Measurements from ENCODE around the gene SLC7A6.
A peak's percentile ranks its signal among the peaks of the same experiment; 100 is the strongest.

SLC7A6 gene

DNA sequence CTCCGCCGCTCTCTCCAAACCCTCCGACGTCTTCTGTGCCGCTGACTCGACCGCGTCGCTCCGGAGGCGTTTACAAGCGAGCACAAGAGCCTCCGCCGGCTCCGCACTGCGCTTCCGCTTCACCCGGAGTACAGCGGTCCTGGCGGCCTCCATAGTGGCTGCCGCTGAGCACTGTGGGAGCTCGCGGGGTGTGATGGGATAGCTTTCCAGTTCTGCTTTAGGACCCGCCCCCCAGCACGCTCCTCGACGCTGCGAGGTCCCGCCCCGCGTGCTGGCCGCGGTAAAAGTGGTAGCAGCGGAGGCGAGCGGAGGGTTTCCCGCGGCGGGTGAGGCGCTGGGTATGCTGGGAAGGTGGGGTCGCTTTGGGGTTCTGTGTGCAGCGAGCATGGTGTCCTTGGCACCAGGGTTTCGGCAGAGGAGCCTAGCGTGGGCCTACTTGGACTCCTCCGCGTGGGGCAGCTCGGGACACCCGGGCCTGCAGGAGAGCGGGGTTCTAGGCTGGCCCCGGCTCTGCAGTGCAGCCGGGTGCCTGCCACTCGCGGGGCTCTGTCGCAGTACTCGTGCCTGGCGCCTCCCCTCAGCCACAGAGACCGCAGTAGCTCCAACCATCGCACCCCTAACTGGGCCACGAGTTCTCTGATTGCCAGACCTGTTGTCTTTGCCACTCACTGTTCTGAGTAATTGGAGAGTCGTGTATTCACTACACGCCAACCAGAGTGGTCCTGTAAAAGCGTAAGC lies 46.6 kb downstream of the SLC7A6 start, which contains the start of the genes PRMT7 and SLC7A6OS:
Gene PRMT7 (plus strand): TSS at position 246 of the 738 bp plus-strand sequence. CDS start 4,961 bp downstream, outside the sequence.
Gene SLC7A6OS (minus strand): TSS at position 173 of the 738 bp plus-strand sequence. CDS start 20 bp downstream, at position 153.
- peak; percentile 88 to 92 for DNase-seq

DNA sequence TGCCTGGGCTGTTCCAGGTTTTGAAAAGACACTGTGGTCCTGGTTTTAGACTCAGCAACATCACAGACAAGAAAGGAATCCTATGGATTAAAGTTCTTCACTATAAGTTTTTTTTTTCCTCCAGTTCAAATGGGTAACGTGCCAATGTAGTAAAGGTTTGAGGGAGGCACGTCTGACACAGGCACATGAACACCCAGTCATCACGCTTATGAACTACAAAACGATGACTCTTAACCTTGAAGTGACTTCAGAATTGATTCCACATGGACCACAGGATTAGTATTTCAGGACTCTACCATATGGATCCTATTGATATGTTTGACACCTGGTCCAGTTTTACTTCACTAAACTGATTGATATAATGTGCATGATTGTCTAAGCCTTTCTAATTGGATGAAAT lies 48.8 kb downstream of the SLC7A6 start:
- DNase-seq, result no peak

GRCh38 chr16:68319185-68319908 lies 55.0 kb downstream of the SLC7A6 start:
- no peak for DNase-seq

- DNase-seq, result no peak
Measured at GRCh38 chr16:68324336-68324735, 60.0 kb downstream of the SLC7A6 start.

DNA sequence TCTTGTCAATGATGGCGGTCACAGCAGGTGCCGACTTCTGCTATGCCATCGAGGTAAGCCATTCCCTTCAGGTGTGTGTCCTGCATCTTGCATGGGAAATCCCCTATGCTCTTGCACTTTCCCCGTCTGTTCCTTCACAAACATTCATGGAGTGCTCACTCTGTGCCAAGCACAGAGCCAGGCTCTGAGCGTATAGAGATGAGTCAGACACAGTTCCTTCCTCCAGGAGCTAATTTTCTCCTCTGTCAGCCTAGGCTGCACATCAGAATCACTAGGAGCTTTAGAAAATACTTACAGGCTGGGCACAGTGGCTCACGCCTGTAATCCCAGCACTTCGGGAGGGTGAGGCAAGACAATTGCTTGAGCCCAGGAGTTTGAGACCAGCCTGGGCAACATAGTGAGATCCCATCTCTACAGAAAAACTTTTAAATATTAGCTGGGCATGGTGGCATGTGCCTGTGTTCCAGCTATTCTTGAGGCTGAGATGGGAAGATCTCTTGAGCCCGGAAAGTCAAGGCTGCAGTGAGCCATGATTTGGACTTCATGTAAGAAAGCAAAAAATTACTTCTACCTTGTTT lies 60.5 kb downstream of the SLC7A6 start:
- no peak for DNase-seq

GRCh38 chr16:68328151-68328859 lies 64.0 kb downstream of the SLC7A6 start:
- peak; percentile 67 to 92 for DNase-seq

- no peak for DNase-seq
Measured at GRCh38 chr16:68328860-68329390, 64.6 kb downstream of the SLC7A6 start.

DNA sequence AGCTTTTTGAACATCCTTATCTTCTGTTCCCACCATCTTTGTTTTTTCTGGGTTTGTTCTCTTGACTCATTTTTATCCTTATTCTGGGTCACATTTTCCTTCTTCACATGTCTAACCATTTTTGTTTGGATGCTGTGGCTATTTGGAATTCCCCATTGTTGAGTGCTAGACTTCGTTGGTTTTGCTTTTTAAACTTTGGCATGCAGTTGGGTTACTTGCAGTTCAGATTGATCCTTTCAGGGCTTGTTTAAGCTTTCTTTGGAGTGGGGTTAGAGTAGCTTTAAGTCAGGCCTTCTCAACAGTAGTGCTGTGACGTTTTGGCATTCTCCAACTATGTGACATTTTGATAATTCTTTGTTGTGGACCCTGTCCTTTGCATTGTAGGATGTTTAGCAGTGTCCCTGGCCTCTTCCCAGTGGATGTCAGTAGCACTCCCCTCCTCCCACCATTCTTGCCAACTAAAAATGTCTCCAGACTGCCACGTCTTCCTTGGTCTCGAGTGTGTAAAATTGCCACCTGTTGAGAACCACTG lies 67.6 kb downstream of the SLC7A6 start:
- DNase-seq, result no peak

DNA sequence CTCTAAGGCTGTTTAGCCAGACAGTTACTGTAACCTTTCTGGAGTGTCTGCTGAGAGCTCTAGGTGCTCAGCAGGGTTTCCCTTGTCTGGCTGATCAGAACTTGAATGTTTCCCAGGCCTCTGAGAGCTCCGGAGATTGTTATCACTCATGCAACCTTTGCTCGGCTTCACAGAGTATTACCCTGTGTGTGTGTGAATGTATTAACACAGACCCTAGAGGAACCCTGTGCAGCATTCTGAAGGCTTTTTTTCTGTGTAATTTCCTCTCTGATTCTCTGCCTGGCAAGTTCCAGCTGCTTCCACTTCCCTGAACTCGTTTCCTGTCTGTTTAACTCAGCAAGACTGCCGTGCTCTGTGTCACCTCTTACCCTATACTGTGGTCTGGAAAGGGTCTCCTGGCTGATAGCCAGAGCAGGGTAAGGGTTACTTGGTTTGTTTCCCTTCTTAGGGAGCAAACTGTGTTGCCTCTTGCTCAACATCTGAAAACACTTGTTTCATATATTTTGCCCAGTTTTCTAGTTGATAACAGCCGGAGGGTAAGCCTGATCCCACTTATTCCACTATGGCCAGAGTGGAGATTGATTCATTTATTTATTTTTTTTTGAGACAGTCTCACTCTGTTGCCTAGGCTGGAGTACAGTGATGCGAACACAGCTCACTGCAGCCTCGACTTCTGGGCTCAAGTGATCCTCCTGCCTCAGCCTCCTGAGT lies 68.2 kb downstream of the SLC7A6 start:
- peak; percentile 31 to 51 for DNase-seq

- no peak for DNase-seq
Measured at GRCh38 chr16:68335175-68335574, 70.8 kb downstream of the SLC7A6 start.

- DNase-seq, result no peak
Measured at GRCh38 chr16:68338326-68339119, 74.2 kb downstream of the SLC7A6 start.

GRCh38 chr16:68339214-68339613 lies 74.9 kb downstream of the SLC7A6 start:
- no peak for DNase-seq

- no peak for DNase-seq
Measured at GRCh38 chr16:68342620-68343019, 78.3 kb downstream of the SLC7A6 start.

DNA sequence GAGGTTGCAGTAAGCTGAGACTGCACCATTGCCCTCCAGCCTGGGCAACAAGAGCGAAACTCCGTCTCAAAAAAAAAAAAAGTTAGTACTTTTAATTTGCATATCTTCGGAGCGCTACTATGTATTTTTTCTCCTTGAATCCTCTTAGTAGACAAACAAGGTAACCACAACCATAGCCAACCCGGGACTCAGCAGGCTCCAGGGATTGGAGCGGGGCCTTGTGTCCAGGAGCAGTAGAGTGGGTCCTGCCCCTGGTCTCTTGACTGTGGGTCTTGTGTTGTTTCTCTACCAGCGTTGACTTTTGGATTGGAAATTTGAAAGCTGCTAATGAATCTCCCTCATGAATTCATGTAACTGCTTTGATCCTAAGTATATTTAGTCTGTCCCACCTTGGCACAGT lies 78.8 kb downstream of the SLC7A6 start:
- no peak for DNase-seq

GRCh38 chr16:68344252-68344651 lies 79.9 kb downstream of the SLC7A6 start:
- no peak for DNase-seq

DNA sequence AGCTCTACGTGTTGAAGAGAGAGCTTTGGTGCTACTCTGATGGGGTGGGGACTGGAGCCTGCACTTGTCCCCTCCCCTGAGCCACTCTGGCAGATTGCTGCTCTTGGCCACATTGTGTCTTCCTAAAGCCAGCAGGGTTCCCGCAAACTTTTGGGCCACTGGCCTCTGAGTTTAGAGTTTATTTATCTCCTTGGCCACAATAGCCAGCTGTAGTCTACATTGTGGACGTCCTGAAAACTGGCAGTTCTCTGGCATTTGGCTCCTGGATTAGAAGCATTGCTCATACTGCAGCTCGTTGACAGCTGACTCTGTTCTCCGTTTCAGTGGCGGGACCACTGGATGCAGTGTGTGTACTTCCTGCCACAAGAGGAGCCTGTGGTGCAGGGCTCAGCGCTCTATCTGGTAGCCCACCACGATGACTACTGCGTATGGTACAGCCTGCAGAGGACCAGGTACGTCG lies 81.1 kb downstream of the SLC7A6 start:
- DNase-seq, result no peak

GRCh38 chr16:68345958-68346635 lies 81.8 kb downstream of the SLC7A6 start:
- no peak for DNase-seq

DNA sequence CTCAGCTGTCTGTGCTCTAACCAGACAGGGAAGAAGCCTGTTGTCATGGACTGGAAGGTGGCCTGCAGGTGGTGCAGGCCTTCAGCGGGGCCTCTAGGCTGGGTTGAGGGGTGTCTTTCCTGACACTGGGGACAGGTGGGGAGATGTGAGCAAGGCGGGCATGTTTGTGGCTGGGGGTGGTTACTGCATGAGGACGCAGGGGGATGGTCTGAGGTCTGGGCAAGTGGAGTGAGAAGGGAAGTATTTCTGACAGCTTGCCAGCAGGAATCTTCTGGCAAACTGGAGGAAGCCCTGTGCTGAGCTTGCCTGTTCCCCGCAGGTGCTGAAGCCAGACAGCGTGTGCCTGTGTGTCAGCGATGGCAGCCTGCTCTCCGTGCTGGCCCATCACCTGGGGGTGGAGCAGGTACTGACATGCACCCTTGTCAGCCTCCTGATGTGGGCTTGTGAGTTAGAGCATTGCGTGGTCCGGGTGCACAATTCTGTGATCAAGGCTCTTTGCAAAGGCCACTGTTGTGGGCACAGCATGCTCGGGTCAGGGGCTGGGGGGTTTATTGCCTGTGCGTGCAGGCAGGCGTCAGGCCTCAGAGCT lies 82.7 kb downstream of the SLC7A6 start:
- no peak for DNase-seq

DNA sequence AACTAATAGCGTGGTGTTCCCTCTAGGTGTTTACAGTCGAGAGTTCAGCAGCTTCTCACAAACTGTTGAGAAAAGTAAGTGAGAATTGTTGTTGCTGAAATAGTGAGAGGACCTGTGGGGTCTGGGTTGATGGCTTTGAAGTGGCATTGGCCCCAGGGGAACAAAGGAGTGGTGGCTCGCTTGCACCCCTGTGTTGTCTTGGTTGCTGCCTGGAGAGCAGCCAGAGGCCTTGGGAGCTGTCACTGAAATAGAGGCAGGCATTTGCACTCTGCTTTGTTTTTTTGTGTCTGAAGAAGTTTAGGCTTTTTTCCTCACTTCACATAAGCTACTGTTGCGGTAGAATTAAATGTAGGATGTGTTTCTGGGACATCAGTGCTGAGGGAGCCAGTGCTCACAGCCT lies 83.3 kb downstream of the SLC7A6 start:
- DNase-seq, result no peak
